SH-SY5Y (cell line): ENCODE measurements around the gene PRAMEF12.

ENCODE experiments used
- GATA2 ChIP-seq: IDR thresholded peaks from 2 replicates; pipeline ENCODE4 v1.6.1; 2011; ENCODE audit warnings: mild to moderate bottlenecking, low read depth, low read length
- GATA3 ChIP-seq: IDR thresholded peaks from 2 replicates; pipeline ENCODE4 v1.6.1; 2011; ENCODE audit warnings: low read depth, mild to moderate bottlenecking, low read length, moderate library complexity

DNA sequence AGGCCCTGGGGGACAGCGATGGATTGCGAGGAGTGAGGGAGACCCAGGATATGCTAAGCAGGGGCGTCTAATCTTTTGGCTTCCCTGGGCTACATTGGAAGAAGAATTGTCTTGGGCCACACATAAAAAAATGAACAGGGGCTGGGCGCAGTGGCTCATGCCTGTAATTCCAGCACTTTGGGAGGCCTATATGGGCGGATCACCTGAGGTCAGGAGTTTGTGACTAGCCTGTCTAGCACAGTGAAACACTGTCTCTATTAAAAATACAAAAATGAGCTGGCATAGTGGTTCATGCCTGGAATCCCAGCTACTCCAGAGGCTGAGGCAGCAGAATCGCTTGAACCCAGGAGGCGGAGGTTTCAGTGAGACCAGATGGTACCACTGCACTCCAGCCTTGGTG, 10.8 kb upstream of the PRAMEF12 start:
- TF ChIP-seq GATA2, result no peak
- no peak for TF ChIP-seq GATA3
